ENCODE measurements around the gene MYCL. TPM values are rescaled to one million over a fixed set of nuclear protein-coding genes. Genes with fewer than 3 reads are reported as not detected.

MYCL gene
- total RNA-seq, 1 experiment from 2014 or later: 2.0 TPM

DNA sequence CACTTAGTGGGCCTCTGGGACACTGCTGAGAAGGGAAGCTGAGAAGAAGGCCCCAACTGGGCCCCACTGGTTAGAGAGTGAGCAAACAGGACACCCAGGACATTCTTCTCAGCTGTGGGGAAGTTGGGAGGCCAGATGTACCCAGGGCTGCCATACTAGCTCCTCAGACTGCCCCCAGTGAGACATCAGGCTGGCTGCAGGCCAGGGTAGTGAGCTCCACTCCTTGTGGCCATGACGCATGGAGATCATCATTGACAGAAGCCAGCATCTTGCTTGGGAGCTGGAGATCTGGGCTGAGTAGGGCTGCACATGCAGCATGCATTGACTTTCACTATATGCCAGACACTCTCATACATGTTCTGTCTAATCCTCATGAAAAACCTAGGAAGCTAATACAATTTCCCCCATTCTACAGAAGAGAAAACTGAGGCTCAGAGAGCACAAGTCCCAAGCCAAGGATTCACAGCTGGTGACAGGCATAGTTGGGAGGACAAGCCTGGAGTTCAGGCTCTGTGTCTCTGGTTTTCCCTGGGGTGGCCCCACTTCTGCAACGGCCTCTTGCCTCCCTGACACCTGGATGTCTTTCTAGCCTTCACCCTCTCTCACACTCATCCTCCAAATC, 24.1 kb upstream of the MYCL start:
- intact Hi-C loops (cut with micrococcal nuclease; ENCODE audit: unreplicated experiment) (no loop called here), in situ Hi-C loops (cut with HindIII; ENCODE audit: low pct_unique_long_range_greater_than_20kb, low sequenced_read_pairs) (no loop called here)
- ChIA-PET POLR2A (interaction anchor here (0.5 kb wide), 1 partner anchor 429 kb away, joined by 6 read pairs; no protein-coding TSS in a partner anchor), CTCF (interaction anchor here (0.6 kb wide), 1 partner anchor 12 kb away, joined by 5 read pairs; no protein-coding TSS in a partner anchor)
- Histone ChIP-seq H3K4me1 (ENCODE audit: control insufficient read depth, insufficient read depth, low read length) (no peaks in the 10 kb centered on the region), H3K27ac (ENCODE audit: low read length) (no peak overlapping the region), H3K9me3 (ENCODE audit: control insufficient read depth, insufficient read depth, low read depth, low read length) (no peaks in the 10 kb centered on the region), H3K36me3 (ENCODE audit: control insufficient read depth, insufficient read depth, low read length) (no peaks in the 10 kb centered on the region), H3K27me3 (ENCODE audit: control insufficient read depth, insufficient read depth, low read length) (no peaks in the 10 kb centered on the region), H3K4me3 (ENCODE audit: low read depth in 2 of 2, low read length in 2 of 2) (no peak overlapping the region)
- no TSS peak for BruUV-seq (replicated peaks)
- TF ChIP-seq POLR2AphosphoS5 (IDR thresholded peaks at IDR 0.05; ENCODE audit: low read depth, low read length): no peak
- TF ChIP-seq, protein P1, sequence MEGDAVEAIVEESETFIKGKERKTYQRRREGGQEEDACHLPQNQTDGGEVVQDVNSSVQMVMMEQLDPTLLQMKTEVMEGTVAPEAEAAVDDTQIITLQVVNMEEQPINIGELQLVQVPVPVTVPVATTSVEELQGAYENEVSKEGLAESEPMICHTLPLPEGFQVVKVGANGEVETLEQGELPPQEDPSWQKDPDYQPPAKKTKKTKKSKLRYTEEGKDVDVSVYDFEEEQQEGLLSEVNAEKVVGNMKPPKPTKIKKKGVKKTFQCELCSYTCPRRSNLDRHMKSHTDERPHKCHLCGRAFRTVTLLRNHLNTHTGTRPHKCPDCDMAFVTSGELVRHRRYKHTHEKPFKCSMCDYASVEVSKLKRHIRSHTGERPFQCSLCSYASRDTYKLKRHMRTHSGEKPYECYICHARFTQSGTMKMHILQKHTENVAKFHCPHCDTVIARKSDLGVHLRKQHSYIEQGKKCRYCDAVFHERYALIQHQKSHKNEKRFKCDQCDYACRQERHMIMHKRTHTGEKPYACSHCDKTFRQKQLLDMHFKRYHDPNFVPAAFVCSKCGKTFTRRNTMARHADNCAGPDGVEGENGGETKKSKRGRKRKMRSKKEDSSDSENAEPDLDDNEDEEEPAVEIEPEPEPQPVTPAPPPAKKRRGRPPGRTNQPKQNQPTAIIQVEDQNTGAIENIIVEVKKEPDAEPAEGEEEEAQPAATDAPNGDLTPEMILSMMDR (IDR thresholded peaks at IDR 0.05): no peak
- no peak for TF ChIP-seq SIN3A (IDR thresholded peaks at IDR 0.05; ENCODE audit: borderline replicate concordance, insufficient read depth, low read depth, low read length)
- no peak for TF ChIP-seq TCF7L2 (IDR thresholded peaks at IDR 0.05; ENCODE audit: low read depth, low read length)
- TF ChIP-seq, protein P2, sequence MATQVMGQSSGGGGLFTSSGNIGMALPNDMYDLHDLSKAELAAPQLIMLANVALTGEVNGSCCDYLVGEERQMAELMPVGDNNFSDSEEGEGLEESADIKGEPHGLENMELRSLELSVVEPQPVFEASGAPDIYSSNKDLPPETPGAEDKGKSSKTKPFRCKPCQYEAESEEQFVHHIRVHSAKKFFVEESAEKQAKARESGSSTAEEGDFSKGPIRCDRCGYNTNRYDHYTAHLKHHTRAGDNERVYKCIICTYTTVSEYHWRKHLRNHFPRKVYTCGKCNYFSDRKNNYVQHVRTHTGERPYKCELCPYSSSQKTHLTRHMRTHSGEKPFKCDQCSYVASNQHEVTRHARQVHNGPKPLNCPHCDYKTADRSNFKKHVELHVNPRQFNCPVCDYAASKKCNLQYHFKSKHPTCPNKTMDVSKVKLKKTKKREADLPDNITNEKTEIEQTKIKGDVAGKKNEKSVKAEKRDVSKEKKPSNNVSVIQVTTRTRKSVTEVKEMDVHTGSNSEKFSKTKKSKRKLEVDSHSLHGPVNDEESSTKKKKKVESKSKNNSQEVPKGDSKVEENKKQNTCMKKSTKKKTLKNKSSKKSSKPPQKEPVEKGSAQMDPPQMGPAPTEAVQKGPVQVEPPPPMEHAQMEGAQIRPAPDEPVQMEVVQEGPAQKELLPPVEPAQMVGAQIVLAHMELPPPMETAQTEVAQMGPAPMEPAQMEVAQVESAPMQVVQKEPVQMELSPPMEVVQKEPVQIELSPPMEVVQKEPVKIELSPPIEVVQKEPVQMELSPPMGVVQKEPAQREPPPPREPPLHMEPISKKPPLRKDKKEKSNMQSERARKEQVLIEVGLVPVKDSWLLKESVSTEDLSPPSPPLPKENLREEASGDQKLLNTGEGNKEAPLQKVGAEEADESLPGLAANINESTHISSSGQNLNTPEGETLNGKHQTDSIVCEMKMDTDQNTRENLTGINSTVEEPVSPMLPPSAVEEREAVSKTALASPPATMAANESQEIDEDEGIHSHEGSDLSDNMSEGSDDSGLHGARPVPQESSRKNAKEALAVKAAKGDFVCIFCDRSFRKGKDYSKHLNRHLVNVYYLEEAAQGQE (IDR thresholded peaks at IDR 0.05; ENCODE audit: insufficient read depth in 1 of 2, low read depth in 2 of 2, low read length in 1 of 2): no peak
- ATAC-seq (no peak), DNase-seq (ENCODE audit: low read depth, low spot score) (no peak)

DNA sequence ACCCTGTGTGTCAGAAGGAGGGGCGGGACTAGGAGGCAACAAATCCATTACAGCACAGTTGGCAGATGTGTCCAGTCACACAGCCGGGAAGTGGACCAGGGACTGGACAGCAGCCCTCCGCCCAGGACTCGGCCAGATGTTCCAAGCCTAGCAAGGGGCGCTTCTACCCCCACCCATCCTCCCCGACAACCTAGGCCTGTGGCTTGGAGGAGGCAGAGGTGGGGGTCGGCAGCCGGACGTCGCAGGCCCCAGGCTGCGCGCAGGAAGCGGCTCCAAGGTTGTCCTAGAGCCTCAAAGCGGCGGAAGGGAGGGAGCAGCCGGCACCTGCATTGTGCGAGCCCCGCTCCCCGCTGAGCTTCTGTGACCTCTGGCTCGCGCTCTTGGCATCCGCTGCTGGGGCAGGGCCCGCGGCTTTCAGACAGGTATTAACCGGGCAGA, 20.6 kb upstream of the MYCL start:
- TF ChIP-seq, protein P2 (IDR thresholded peaks at IDR 0.05; ENCODE audit: insufficient read depth in 1 of 2, low read depth in 2 of 2, low read length in 1 of 2): no peak
- TF ChIP-seq POLR2AphosphoS5 (IDR thresholded peaks at IDR 0.05; ENCODE audit: low read depth, low read length) (no peak), TCF7L2 (IDR thresholded peaks at IDR 0.05; ENCODE audit: low read depth, low read length) (no peak)
- Histone ChIP-seq H3K36me3 (ENCODE audit: control insufficient read depth, insufficient read depth, low read length) (no peaks in the 10 kb centered on the region), H3K27me3 (ENCODE audit: control insufficient read depth, insufficient read depth, low read length) (no peaks in the 10 kb centered on the region), H3K27ac (ENCODE audit: low read length) (no peak overlapping the region), H3K4me3 (ENCODE audit: low read depth in 2 of 2, low read length in 2 of 2) (no peak overlapping the region), H3K9me3 (ENCODE audit: control insufficient read depth, insufficient read depth, low read depth, low read length) (no peaks in the 10 kb centered on the region), H3K4me1 (ENCODE audit: control insufficient read depth, insufficient read depth, low read length) (no peaks in the 10 kb centered on the region)
- BruUV-seq (replicated peaks): no TSS peak
- POLR2A ChIA-PET: no interaction called here
- in situ Hi-C loops (cut with HindIII; ENCODE audit: low pct_unique_long_range_greater_than_20kb, low sequenced_read_pairs) (no loop called here), intact Hi-C loops (cut with micrococcal nuclease; ENCODE audit: unreplicated experiment) (no loop called here)
- CTCF ChIA-PET: no interaction called here
- ATAC-seq (no peak), DNase-seq (ENCODE audit: low read depth, low spot score) (no peak)

All from Panc1 (cell line).